Left ventricle myocardium superior (tissue), 1 donor: ENCODE data around the gene LY86. TPM values are rescaled to one million over a fixed set of nuclear protein-coding genes. Genes with fewer than 3 reads are reported as not detected.
"Not testable (repeated sequence)": the region's sequence is repeated elsewhere in the genome, so short reads cannot be mapped to it uniquely, and the experiment has no call there.

ENCODE experiments used
- ATAC-seq: fragments of 200-7000 bp; cut with Tn5 transposase; one replicate; pipeline ENCODE4 v1.9.1; 2020; ENCODE audit warnings: mild to moderate bottlenecking, moderate library complexity
- DNase-seq: peaks from one replicate; pipeline ENCODE4 v3.0.0-alpha.2; 2020
- intact Hi-C: fragments of 100-400 bp; cut with micrococcal nuclease; formaldehyde crosslinking; loops from one replicate; pipeline ENCODE4 v1.11.0; 2022
- total RNA-seq: library from RNA; stranded (reverse); fragmentation: NEBNext Ultra II Directional; extraction: Animal tissue kit (Norgen Biotek cat#: 25700); gene quantifications from one replicate; pipeline ENCODE4 v1.2.1, GENCODE V29; 2021
- donor health status: DM: no; HTN: yes; CAD: no; lungs with severe emphysema.

The LY86 gene
- total RNA-seq, 1 donor from 2014 or later: 1.1 TPM

- DNase-seq (no peak), ATAC-seq (no peak)
- intact Hi-C loops: no loop called here
These were observed 75.1 kb downstream of the LY86 start for GRCh38 chr6:6663421-6664135.

GRCh38 chr6:6665555-6666243 lies 77.2 kb downstream of the LY86 start:
- ATAC-seq (no peak), DNase-seq (no peak)
- intact Hi-C loops: no loop called here

GRCh38 chr6:6670150-6670549 lies 81.6 kb downstream of the LY86 start:
- not testable (repeated sequence) for DNase-seq, ATAC-seq
- intact Hi-C loops: loop anchor here (10.0 kb wide), 1 partner anchor 575 kb away; no protein-coding TSS in a partner anchor

- DNase-seq (no peak), ATAC-seq (no peak)
- intact Hi-C loops: loop anchor here (10.0 kb wide), 1 partner anchor 570 kb away; no protein-coding TSS in a partner anchor
These were observed 86.4 kb downstream of the LY86 start for GRCh38 chr6:6674872-6675271.

DNA sequence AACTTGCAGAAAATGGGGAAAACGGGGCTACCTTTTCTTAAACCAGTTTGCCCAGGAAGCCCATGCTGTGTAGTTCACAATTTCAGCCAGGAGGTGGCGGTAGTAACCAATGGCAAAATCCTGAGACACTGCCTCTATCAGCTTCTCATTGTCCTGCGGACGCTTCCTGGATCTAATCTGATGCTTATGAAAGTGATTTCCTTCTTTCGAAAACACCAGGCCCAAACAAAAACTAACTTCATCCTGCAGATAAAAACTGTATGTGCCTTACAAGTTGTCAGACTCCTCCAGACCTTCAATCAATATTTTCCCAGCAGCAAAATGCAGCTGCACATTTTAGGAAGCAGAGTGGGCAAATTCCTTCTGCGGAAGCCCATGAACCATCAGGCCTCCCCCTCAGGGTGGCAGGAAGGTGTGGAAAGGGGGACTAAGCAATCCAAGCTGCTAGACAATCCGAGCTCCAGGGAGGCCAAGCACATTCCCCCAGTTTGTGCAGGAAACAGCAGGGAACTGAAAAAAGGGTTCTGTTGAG lies 88.5 kb downstream of the LY86 start:
- intact Hi-C loops: loop anchor here (10.0 kb wide), 1 partner anchor 568 kb away; no protein-coding TSS in a partner anchor
- ATAC-seq: peak; percentile 85
- peak; percentile 71 for DNase-seq

DNA sequence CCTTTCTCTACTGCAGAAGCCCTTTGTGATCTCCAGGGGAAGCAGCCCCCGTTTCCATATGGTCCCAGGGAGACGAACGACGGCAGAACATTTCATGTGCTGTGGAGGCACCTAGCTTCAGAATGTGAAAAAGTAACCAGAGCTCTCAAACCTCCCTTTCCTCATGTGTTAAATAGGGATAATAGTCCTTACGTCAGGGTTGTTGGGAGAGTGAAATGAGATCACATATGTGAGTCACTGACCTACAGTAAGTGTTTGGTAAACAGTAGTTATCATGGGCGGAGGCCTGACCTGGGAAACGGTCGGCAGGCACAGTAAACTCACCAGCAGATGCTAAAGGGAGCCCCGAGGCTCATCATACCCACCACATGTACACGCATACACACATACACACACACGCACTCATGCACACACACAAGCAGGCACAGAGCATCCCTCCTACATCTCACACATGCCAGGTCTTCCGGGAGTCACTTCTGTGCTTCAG lies 89.7 kb downstream of the LY86 start:
- intact Hi-C loops: loop anchor here (10.0 kb wide), 1 partner anchor 567 kb away; no protein-coding TSS in a partner anchor
- ATAC-seq (no peak), DNase-seq (no peak)

GRCh38 chr6:6678811-6679210 lies 90.3 kb downstream of the LY86 start:
- ATAC-seq (no peak), DNase-seq (no peak)
- intact Hi-C loops: loop anchor here (10.0 kb wide), 1 partner anchor 566 kb away; no protein-coding TSS in a partner anchor

GRCh38 chr6:6679633-6680032 lies 91.1 kb downstream of the LY86 start:
- DNase-seq (no peak), ATAC-seq (no peak)
- intact Hi-C loops: loop anchor here (10.0 kb wide), 1 partner anchor 565 kb away; no protein-coding TSS in a partner anchor

GRCh38 chr6:6680526-6680925 lies 92.0 kb downstream of the LY86 start:
- ATAC-seq (no peak), DNase-seq (no peak)
- intact Hi-C loops: no loop called here

DNA sequence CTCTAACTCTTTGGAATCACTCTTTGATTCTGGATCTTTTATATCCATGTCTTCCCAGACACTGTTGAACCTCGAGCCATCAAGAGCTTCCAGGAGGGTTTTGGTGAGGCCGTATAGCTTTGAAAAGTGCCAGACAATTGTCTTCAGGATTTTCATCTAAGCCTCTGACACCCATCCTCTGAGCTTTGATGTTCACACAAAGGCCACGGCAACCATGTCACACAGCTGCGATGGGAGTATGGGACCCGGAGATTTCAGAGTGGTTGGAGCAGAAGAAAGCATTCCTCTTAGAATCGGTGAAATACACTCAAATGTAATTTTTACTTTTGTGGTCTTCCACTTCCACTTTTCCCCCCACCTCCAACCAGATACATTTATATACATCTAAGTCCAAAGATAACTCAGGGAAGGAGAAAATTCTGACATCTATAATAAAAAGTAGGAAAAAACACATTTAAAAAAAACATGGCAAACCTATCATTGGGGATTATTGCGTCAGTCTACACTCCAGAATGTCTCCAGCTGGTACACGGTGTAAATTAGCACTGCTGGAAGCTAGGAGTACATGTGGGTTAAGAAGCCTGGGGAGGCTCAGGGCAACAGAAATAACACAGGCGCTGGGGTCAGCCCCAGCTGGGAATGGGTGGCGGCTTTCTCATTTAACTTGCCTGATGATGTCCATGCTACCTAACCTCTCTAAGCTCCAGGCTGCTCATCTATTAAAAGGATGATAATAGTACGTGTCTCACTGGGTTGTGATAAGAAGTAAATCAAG lies 92.7 kb downstream of the LY86 start:
- no peak for ATAC-seq
- no peak for DNase-seq
- intact Hi-C loops: no loop called here

DNA sequence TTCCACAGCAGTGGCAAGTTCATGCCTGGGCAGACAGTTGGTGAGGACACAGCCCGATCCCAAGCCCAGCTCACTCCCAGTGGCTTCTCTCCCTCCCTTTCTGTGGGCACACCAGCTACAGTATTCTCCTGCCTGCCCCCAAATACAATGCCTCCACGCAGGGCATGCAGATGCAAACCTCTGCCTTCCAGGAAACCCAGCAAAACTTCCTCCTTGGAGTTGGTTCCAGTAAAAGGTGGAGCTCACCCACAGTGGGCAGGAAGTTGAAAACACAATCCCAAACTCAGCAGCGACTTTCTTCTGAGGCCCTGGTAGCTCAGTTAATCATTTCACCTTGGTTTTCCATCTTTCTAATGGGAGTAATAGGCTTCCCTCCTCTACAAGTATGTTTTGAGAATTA lies 93.7 kb downstream of the LY86 start:
- intact Hi-C loops: no loop called here
- no peak for DNase-seq
- ATAC-seq: no peak

DNA sequence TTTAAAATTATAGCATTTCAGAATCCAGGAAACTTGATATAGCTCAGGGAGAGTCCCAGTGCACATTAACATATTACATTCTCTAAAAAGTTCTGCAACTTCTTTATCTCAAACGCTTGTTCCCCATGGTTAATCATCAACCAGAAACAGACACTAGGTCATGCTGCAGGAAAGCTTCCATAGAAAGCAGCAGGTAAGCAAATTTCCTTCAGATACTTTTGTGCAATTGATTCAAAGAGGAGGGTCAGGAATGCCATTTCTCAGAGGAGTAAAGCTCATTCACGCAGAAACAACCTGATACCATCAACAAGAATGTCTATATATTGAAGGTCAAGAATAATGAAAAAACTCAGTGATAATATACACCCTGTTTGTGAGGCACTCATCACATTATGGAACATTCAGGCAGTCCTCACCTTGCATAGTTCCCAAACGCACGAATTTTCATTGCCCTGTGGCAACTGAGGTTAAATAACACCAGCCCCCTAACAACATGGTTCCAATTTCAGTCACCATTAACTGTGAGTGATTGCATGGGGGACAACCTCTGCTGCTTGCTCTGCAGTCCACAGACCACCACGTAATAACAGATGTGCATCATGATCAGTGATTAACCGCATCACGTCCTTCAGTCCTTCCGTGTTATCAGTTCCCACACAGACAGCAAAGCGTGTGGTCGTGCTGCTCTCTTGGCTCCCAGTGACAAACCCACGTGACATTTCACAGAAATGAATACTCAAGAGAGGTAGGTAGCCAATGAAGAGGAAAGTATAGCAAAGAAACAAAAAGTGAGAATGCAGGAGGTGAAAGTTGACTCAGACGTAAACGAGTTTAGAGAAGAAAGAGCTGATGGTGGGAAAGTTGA lies 95.7 kb downstream of the LY86 start:
- ATAC-seq (no peak), DNase-seq (no peak)
- intact Hi-C loops: no loop called here

- ATAC-seq (no peak), DNase-seq (no peak)
- intact Hi-C loops: no loop called here
These were observed 96.9 kb downstream of the LY86 start for GRCh38 chr6:6685249-6686040.

- intact Hi-C loops: no loop called here
- ATAC-seq (no peak), DNase-seq (no peak)
These were observed 97.7 kb downstream of the LY86 start for GRCh38 chr6:6686176-6686575.

DNA sequence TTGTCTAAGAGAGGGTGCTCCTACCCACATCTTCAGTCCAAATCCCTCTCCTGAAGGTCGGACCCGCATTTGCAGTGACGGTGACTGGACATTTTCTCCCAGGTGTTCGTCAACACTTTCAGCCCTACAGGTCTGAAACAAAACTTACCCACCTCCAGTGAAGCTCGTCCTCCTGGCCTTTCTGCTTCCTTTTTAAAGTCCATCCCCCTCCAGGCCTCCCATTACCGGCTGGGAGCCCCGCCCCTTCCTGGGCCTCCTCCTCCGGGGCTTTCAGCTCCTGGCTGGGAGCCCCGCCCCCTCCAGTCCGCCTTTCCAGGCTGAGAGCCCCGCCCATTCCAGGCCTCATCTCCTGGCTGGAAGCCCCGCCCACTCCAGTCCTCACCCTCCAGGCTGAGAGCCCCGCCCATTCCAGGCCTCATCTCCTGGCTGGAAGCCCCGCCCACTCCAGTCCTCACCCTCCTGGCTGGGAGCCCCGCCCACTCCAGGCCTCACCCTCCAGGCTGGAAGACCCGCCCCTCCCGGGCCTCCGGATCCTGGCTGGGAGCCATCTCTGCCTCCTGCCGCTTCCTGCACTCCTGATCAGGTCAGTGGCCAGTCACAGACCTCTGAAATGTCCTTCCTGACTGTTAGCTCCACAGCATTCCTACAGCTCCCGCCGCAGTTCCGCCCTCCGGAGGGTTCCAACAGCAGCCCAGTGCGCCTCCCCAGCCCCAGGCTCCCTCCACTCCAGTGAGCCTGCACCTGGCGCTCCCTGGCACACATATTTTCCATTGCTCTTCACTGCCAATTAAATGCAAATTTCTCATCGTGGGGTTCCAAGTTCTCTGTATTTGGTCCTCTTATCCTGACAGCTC lies 98.5 kb downstream of the LY86 start:
- ATAC-seq: peak; percentile 89
- intact Hi-C loops: no loop called here
- peak; percentile 95 for DNase-seq

- intact Hi-C loops: no loop called here
- DNase-seq (no peak), ATAC-seq (no peak)
These were observed 99.8 kb downstream of the LY86 start for GRCh38 chr6:6688283-6688682.

DNA sequence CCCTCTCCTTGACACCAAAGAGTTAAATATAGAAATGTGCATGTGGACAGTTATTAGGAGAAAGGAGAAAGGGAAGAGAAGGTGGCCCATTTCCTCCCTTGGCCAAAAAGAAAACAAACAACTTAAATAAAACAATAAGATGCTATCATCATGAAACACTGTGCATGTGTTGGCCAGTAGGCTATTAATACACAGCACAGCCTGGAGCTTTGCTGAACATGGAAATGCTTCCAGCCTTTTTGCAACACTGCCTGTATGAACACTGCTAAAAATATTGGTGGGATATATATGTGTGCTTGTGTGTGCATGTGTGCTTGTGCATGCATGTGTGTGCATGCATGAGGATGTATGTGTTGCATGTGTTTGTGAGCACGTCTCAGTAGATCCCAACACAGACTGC lies 100.4 kb downstream of the LY86 start:
- intact Hi-C loops: no loop called here

More for the DNA sequence above, 100.4 kb downstream of the LY86 start:
- DNase-seq (no peak), ATAC-seq (no peak)
